ENCODE measurements around the gene MOCS1.

MOCS1 gene

DNA sequence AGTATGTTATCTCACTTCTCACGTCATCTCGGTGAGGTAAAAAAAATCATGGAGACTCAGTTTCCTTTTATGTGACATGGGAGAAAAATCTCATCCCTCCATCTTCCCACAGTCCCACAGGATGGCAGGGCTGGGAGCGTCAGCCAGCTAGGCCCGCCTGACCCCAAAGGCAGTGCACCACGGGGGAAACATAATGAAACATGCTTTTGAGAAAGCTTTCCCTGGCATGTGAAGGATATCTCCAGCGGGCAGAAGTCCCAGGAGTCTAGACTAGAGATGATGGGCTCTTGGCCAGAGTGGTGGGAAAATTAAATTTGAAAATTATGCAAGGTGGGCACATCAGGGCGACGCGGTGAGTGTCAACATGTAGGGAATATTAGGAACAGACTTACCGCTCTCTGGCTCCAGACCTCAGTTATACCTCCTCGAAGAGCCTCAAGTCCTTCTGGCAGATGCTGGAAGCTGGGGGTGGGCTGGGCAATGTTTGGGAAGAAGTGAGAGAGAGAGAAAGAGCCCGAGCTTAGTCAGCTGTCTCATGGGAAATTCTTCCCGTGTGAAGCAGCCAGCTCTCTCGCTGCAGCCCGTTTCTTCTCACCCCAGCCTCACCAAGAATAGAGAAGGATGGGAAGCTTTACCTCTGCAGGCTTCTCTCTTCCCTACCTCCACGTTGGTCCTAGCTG lies 52.3 kb downstream of the MOCS1 start:
- peak in 8 of 56 donors; percentile 14 to 36 (median 28) for DNase-seq

DNA sequence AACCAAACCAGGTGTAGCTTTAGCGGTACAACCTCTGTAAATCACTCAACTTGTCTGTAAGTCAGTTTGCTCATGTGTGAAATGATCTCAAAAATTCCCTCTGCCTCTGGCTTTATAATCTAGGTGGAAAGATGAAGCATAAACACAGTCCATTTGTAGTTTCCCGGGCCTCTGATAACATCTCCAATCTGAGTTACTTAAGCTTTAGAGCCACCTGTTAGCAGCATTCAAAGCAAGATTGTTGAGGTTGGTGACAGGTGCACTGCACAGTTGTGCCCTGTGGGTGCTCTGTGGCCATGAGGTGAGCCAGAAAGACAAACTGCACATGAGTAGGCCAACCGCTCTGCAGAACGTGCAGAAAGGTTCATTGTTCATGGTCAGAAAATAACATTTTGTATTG lies 53.7 kb downstream of the MOCS1 start:
- no peak for DNase-seq

DNA sequence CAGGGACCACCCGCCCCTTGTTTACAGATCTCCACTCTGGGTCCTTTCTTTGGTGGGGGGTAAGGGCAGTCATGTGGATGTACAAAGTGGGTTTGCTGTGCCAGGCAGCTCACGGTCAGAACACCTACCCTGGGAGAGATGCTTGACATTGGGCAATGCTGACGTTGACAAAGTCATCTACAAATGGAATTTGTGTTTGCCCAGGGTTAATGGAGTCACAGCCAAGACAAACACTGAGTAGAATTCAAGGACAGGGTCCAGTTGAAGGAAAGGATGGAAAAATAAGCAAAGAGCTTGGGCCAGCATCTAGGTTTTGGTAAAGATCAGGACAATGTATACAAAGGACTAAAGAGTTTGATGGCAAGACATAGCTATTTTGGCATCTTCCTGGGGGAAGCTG lies 54.7 kb downstream of the MOCS1 start:
- DNase-seq, result no peak

- no peak for DNase-seq
Measured at GRCh38 chr6:39876826-39877225, 57.4 kb downstream of the MOCS1 start.

DNA sequence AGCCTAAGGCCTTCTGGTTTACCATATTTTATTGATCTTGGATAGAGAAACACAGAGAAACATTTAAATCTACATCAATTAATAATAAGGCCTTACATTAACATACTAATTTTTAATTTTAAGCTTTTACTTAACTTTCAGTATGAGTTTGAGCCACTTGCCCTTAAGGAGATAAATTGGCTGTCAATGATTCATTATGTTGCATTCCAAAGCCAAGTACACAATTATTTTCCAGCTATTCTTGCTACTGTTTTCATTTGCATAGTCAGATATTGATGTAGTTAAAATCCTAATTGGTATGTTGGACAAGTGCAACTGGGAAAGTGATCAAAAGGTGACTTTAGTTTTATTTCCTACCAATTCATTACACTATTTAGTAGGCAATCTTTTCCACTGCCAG lies 58.2 kb downstream of the MOCS1 start:
- DNase-seq, result no peak

- DNase-seq, result no peak
Measured at GRCh38 chr6:39873439-39873838, 60.8 kb downstream of the MOCS1 start.

DNA sequence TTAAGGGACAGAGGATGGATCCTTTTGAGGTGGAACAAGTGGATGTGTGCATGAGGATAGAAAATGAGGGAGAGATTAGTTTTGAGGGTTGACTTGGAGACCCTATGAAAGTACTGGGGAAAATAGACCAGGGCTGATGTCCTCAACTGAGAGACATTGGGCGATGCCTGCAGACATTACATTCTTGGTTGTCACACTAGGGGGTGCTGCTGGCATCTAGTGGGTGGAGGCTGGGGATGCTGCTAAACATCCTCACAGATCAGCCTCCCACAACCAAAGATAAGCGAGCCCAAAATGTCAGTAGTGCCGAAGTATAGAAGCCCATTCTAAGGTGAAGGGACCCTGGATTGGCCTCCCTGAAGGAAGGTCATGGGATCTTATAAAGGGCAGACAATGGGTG lies 63.3 kb downstream of the MOCS1 start:
- no peak for DNase-seq

DNA sequence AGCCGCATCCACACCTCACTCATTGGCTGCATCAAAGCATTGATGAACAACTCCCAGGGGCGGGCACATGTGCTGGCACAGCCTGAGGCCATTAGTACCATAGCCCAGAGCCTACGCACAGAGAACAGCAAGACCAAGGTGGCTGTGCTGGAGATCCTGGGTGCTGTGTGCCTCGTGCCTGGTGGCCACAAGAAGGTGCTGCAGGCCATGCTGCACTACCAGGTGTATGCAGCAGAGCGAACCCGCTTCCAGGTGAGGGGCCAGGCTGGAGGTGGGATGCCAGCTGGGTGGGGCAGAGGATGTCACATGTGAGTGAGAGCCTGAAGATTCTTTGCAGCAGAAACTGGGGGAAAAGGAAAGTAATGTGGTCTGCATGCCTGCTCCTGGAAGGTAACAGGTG lies 66.7 kb downstream of the MOCS1 start:
- DNase-seq, result no peak

- peak in 33 of 56 donors; percentile 4 to 80 (median 36) for DNase-seq
Measured at GRCh38 chr6:39865011-39865888, 69.0 kb downstream of the MOCS1 start.

DNA sequence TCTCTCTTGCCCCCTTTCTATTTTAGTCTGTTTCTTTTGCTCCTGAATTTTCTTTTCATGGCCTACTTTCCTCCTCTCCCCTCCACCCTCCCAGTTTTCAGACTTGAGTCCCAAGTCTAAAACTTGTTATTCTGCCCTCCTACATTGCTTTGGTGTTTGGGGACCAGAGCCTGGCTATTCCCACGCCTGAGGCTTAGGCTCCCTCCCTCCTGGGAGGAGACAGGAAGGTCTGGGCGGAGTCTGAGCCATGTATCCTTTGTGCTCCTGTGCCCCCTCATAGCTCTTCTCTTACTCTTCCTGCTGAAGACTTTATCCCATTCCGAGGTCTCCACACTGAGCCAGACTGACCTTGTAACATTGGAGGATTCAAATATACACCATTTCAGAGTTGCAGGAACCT lies 72.6 kb downstream of the MOCS1 start:
- no peak for DNase-seq

- DNase-seq, result no peak
Measured at GRCh38 chr6:39859025-39859424, 75.2 kb downstream of the MOCS1 start.

GRCh38 chr6:39855356-39855995 lies 78.8 kb downstream of the MOCS1 start:
- no peak for DNase-seq
